Progenitor cell of endocrine pancreas (in vitro differentiated cells): ENCODE results near the gene SPARCL1. TPM values are rescaled to one million over a fixed set of nuclear protein-coding genes. Genes with fewer than 3 reads are reported as not detected.

Experiments
- DNase-seq: peaks from one replicate; pipeline ENCODE4 v3.0.0; 2021; ENCODE audit warnings: low spot score; ENCODE audit not compliant: unreplicated experiment
- H3K27ac Mint-ChIP-seq: 2 replicates; pipeline ENCODE4 v1.8.0; 2021; ENCODE audit warnings: mild to moderate bottlenecking, moderate library complexity, mixed read lengths
- H3K27me3 Mint-ChIP-seq: 2 replicates; pipeline ENCODE4 v1.8.0; 2021; ENCODE audit warnings: mixed read lengths
- H3K36me3 Mint-ChIP-seq: 2 replicates; pipeline ENCODE4 v1.8.0; 2022; ENCODE audit warnings: mixed read lengths; ENCODE audit not compliant: insufficient read depth
- H3K4me1 Mint-ChIP-seq: 2 replicates; pipeline ENCODE4 v1.8.0; 2021; ENCODE audit warnings: low read depth, mixed read lengths
- H3K4me3 Mint-ChIP-seq: 2 replicates; pipeline ENCODE4 v1.8.0; 2021; ENCODE audit warnings: low read depth, mild to moderate bottlenecking, moderate library complexity, mixed read lengths
- H3K9me3 Mint-ChIP-seq: 2 replicates; pipeline ENCODE4 v1.8.0; 2021; ENCODE audit warnings: low read depth, mixed read lengths
- total RNA-seq: library from RNA; stranded (reverse); gene quantifications from 2 replicates; pipeline ENCODE4 v1.2.1, GENCODE V29; 2021
- TF ChIP-seq, protein P1 (sequence below): fragments of 200-600 bp; sonication (generic); IDR thresholded peaks from one replicate; pipeline ENCODE4 v1.5.0; 2021; ENCODE audit warnings: antibody characterized with exemption, mild to moderate bottlenecking; ENCODE audit not compliant: unreplicated experiment

The SPARCL1 gene
- total RNA-seq, 1 donor from 2014 or later, result 0.41 TPM

DNA sequence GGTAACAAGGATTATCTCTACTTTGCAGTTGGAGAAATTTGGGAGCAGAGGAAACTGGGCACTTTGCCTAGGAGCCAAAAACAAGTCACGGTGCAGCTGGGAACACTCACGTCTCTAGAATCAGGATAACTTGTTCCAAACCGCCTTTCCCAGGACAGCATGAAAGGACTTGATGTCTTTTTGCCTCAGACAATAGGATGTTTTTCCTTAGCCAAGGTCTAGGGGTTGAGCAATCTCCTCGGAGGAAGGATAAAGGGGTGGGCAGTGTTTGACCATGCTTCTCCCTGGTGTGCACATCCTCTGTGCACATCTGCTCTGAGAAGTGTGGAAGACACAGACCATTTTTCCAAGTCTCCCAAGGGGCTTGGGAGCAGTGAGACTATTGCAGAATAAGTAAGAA is 1.7 kb upstream of the SPARCL1 start:
- H3K4me1 Mint-ChIP-seq, result peaks cover 27% of the 10 kb centered on the region
- H3K4me3 Mint-ChIP-seq, result no peak overlapping the region
- H3K27me3 Mint-ChIP-seq, result no peaks in the 10 kb centered on the region
- no peak for DNase-seq
- peaks cover 1% of the 10 kb centered on the region for H3K36me3 Mint-ChIP-seq
- H3K27ac Mint-ChIP-seq, result no peak overlapping the region
- TF ChIP-seq, protein P1, sequence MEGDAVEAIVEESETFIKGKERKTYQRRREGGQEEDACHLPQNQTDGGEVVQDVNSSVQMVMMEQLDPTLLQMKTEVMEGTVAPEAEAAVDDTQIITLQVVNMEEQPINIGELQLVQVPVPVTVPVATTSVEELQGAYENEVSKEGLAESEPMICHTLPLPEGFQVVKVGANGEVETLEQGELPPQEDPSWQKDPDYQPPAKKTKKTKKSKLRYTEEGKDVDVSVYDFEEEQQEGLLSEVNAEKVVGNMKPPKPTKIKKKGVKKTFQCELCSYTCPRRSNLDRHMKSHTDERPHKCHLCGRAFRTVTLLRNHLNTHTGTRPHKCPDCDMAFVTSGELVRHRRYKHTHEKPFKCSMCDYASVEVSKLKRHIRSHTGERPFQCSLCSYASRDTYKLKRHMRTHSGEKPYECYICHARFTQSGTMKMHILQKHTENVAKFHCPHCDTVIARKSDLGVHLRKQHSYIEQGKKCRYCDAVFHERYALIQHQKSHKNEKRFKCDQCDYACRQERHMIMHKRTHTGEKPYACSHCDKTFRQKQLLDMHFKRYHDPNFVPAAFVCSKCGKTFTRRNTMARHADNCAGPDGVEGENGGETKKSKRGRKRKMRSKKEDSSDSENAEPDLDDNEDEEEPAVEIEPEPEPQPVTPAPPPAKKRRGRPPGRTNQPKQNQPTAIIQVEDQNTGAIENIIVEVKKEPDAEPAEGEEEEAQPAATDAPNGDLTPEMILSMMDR, result no peak
- H3K9me3 Mint-ChIP-seq, result peaks cover 7% of the 10 kb centered on the region

- peaks cover 32% of the 10 kb centered on the region for H3K4me1 Mint-ChIP-seq
- TF ChIP-seq, protein P1, result no peak
- H3K36me3 Mint-ChIP-seq, result peaks cover 1% of the 10 kb centered on the region
- H3K9me3 Mint-ChIP-seq, result peaks cover 7% of the 10 kb centered on the region
- H3K4me3 Mint-ChIP-seq, result no peak overlapping the region
- H3K27ac Mint-ChIP-seq, result no peak overlapping the region
- no peaks in the 10 kb centered on the region for H3K27me3 Mint-ChIP-seq
- no peak for DNase-seq
These were observed 1.1 kb upstream of the SPARCL1 start for GRCh38 chr4:87530229-87530628.

- Mint-ChIP-seq H3K27ac (peak overlapping the region; percentile 42), H3K4me3 (no peak overlapping the region), H3K27me3 (no peaks in the 10 kb centered on the region), H3K36me3 (peaks cover 6% of the 10 kb centered on the region), H3K4me1 (peaks cover 32% of the 10 kb centered on the region), H3K9me3 (peaks cover 14% of the 10 kb centered on the region)
- DNase-seq, result no peak
- TF ChIP-seq, protein P1, result no peak
These were observed 1.6 kb downstream of the SPARCL1 start for GRCh38 chr4:87527431-87528220.

DNA sequence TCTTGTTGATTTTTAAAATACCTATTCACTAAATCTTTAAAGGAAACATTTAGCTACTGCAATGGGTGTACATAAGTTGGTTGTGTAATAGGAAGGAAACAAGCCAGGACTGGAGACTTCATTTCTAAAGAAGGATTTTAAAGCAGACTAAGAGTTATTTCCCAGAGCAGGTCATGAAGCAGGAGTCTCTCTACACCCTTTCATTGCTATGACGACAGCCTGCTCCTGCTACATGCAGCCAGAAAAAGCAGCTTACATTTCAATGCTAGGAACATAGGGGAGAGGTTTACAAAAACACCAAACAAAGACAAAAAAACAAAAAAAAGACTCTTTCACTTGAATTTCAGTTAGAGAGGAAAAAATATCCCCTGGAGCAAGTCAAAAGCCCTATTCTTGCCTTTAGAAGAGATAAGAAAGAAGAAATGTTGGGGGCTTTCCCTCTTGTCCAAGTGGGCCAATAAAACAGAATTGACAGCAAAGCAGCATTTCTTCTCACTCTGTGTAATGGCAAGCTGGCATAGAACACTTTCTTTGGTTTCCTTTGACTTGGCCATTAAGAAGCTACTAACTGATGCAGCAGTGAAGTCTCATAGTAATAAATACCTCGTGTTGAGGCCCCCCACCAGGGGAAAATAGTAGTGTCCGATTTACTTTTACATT is 3.4 kb downstream of the SPARCL1 start:
- H3K36me3 Mint-ChIP-seq, result peaks cover 6% of the 10 kb centered on the region
- H3K27ac Mint-ChIP-seq, result peak overlapping the region; percentile 5
- H3K9me3 Mint-ChIP-seq, result peaks cover 14% of the 10 kb centered on the region
- no peak overlapping the region for H3K4me3 Mint-ChIP-seq
- TF ChIP-seq, protein P1, result no peak
- peaks cover 32% of the 10 kb centered on the region for H3K4me1 Mint-ChIP-seq
- no peak for DNase-seq
- H3K27me3 Mint-ChIP-seq, result no peaks in the 10 kb centered on the region

DNA sequence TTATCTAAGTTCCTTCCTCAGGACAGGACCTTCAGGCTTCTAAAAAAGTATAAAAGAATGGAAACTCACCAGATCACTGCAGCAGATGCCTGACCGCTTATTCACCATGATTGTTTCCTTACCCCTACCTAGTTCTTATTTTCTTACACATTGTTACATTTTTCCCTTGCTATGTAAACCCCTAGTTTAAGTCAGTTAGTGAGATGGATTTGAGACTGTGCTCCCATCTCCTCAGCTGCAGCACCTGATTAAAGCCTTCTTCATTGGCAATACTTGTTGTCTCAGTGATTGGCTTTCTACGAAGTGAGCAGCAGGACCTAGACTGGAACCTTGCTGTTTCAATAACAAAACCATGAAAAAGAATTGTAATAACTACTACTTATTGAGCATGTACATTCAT is 4.7 kb downstream of the SPARCL1 start:
- no peaks in the 10 kb centered on the region for H3K27me3 Mint-ChIP-seq
- DNase-seq, result no peak
- no peak overlapping the region for H3K27ac Mint-ChIP-seq
- no peak overlapping the region for H3K4me3 Mint-ChIP-seq
- TF ChIP-seq, protein P1, result no peak
- H3K9me3 Mint-ChIP-seq, result peaks cover 14% of the 10 kb centered on the region
- H3K4me1 Mint-ChIP-seq, result peaks cover 27% of the 10 kb centered on the region
- peaks cover 6% of the 10 kb centered on the region for H3K36me3 Mint-ChIP-seq
